HL-60 (cell line): Measurements from ENCODE around the gene ST7L.

Source experiments
- DNase-seq, 2 experiments: peaks; one replicate each; pipeline ENCODE4 v3.0.0-alpha.2; 2010 to 2020; ENCODE audit warnings: low read depth in 1 of 2, low spot score in 1 of 2
- H3K27ac ChIP-seq: fragments of 250-450 bp; sonication (Bioruptor Pico); replicated peaks from 2 replicates; pipeline ENCODE4 v1.5.1; 2020; ENCODE audit warnings: mild to moderate bottlenecking, moderate library complexity
- H3K27me3 ChIP-seq: fragments of 250-450 bp; sonication (Bioruptor Pico); 2 replicates; pipeline ENCODE4 v1.5.1; 2021; ENCODE audit warnings: mild to moderate bottlenecking, moderate library complexity; ENCODE audit not compliant: insufficient read depth, poor library complexity, severe bottlenecking
- H3K4me3 ChIP-seq: replicated peaks from 2 replicates; pipeline ENCODE4 v1.5.1; 2011; ENCODE audit warnings: mild to moderate bottlenecking, control low read depth, low read length; ENCODE audit not compliant: insufficient read depth
- GABPA ChIP-seq: IDR thresholded peaks from 2 replicates; pipeline ENCODE4 v1.6.1; 2012; ENCODE audit warnings: low read depth
- POLR2AphosphoS5 ChIP-seq: IDR thresholded peaks from 2 replicates; pipeline ENCODE4 v1.6.1; 2012; ENCODE audit warnings: low read depth
- SPI1 ChIP-seq: IDR thresholded peaks from 2 replicates; pipeline ENCODE4 v1.6.1; 2012; ENCODE audit warnings: low read depth, mild to moderate bottlenecking, borderline replicate concordance
- long read RNA-seq: library from polyadenylated mRNA; unstranded; transcript quantifications from one replicate; pipeline ENCODE4 v2.0.0, GENCODE V29; 2020
- TF ChIP-seq, protein P1 (sequence below): IDR thresholded peaks from 2 replicates; pipeline ENCODE4 v1.6.1; 2012; ENCODE audit warnings: low read depth; ENCODE audit not compliant: insufficient replicate concordance
- TF ChIP-seq, protein P2 (sequence below): IDR thresholded peaks from one replicate; pipeline ENCODE4 v1.5.1; 2011; ENCODE audit warnings: low read length, control low read depth, inconsistent platforms; ENCODE audit not compliant: insufficient read depth

Gene ST7L, protein sequence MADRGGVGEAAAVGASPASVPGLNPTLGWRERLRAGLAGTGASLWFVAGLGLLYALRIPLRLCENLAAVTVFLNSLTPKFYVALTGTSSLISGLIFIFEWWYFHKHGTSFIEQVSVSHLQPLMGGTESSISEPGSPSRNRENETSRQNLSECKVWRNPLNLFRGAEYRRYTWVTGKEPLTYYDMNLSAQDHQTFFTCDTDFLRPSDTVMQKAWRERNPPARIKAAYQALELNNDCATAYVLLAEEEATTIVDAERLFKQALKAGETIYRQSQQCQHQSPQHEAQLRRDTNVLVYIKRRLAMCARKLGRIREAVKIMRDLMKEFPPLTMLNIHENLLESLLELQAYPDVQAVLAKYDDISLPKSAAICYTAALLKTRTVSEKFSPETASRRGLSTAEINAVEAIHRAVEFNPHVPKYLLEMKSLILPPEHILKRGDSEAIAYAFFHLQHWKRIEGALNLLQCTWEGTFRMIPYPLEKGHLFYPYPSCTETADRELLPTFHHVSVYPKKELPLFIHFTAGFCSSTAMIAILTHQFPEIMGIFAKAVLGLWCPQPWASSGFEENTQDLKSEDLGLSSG
- long read RNA-seq, full-length matches to known transcripts = 14 of 59 reads
- long read RNA-seq, partial matches to known transcripts = 11 of 59 reads
- long read RNA-seq, other reads (novel, unspliced or antisense) = 34 of 59 reads

DNA sequence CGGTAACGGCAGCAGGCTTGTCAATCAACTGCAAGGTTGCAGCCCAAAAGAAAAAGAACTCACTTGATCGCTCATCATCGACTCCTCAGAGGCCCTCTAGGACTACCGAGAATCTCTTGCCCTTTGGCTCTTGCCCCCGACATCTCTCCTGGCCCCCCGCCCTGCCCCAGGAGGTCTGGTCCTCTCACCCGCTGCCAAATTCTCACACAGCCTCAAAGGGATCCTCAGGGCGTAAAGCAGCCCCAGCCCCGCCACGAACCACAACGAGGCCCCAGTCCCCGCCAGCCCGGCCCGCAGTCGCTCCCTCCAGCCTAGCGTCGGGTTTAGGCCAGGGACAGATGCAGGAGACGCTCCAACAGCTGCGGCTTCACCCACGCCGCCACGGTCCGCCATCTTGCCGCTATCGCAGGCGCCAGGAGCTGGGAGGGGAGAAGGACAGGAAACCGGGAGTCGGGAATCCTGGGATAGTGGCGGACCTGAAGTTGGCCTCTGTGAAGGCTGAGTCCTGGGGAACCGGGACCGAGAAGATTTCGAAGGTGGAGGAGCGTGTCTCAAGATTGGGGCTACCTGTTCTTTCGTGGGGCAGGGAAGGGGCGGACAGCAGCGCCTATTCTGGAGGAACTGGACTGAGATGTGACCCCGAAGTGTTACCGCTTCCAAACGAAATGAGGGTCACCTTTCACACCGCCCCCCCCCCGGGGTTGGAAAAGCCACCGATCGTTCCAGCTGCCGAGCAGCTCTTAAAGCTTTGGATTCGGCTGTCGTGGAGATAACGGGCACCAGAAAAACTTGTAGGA is at the start of gene ST7L:
Gene ST7L (minus strand): TSS at position 421 of the 797 bp plus-strand sequence. CDS start 28 bp downstream, at position 393.
- H3K27me3 ChIP-seq = no peaks in the 10 kb centered on the region
- H3K27ac ChIP-seq = peak within 1 kb of the TSS; percentile 99
- peak; percentile 50 to 59 for DNase-seq
- TF ChIP-seq GABPA (no peak), POLR2AphosphoS5 (peak; percentile 44; the same call in 1 of the 2 replicates), SPI1 (no peak)
- TF ChIP-seq, protein P1, sequence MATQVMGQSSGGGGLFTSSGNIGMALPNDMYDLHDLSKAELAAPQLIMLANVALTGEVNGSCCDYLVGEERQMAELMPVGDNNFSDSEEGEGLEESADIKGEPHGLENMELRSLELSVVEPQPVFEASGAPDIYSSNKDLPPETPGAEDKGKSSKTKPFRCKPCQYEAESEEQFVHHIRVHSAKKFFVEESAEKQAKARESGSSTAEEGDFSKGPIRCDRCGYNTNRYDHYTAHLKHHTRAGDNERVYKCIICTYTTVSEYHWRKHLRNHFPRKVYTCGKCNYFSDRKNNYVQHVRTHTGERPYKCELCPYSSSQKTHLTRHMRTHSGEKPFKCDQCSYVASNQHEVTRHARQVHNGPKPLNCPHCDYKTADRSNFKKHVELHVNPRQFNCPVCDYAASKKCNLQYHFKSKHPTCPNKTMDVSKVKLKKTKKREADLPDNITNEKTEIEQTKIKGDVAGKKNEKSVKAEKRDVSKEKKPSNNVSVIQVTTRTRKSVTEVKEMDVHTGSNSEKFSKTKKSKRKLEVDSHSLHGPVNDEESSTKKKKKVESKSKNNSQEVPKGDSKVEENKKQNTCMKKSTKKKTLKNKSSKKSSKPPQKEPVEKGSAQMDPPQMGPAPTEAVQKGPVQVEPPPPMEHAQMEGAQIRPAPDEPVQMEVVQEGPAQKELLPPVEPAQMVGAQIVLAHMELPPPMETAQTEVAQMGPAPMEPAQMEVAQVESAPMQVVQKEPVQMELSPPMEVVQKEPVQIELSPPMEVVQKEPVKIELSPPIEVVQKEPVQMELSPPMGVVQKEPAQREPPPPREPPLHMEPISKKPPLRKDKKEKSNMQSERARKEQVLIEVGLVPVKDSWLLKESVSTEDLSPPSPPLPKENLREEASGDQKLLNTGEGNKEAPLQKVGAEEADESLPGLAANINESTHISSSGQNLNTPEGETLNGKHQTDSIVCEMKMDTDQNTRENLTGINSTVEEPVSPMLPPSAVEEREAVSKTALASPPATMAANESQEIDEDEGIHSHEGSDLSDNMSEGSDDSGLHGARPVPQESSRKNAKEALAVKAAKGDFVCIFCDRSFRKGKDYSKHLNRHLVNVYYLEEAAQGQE = peak; percentile 55
- TF ChIP-seq, protein P2, sequence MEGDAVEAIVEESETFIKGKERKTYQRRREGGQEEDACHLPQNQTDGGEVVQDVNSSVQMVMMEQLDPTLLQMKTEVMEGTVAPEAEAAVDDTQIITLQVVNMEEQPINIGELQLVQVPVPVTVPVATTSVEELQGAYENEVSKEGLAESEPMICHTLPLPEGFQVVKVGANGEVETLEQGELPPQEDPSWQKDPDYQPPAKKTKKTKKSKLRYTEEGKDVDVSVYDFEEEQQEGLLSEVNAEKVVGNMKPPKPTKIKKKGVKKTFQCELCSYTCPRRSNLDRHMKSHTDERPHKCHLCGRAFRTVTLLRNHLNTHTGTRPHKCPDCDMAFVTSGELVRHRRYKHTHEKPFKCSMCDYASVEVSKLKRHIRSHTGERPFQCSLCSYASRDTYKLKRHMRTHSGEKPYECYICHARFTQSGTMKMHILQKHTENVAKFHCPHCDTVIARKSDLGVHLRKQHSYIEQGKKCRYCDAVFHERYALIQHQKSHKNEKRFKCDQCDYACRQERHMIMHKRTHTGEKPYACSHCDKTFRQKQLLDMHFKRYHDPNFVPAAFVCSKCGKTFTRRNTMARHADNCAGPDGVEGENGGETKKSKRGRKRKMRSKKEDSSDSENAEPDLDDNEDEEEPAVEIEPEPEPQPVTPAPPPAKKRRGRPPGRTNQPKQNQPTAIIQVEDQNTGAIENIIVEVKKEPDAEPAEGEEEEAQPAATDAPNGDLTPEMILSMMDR = no peak
- H3K4me3 ChIP-seq = peak within 1 kb of the TSS; percentile 73

DNA sequence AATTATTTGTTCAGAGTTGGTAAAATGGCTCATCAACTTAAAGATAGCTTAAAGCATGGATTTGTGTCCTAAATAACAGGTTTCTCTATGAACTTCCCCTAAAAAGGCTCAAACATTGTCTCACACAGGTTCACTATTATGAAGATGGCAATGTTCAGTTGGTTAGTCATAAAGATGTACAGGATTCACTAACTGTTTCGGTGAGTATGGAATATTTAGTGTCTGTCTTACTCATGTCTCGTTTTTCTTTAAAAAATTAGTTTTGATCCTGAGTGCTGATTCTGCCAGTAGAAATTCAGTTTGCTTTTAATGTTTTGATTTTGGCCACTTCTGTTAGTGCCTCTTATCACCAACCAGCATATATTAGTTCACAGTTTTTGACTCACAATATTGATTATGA is 48.0 kb upstream of the ST7L start:
- H3K4me3 ChIP-seq = no peak overlapping the region
- no peak for DNase-seq
- TF ChIP-seq, protein P1 = no peak
- TF ChIP-seq, protein P2 = no peak
- TF ChIP-seq GABPA (no peak), POLR2AphosphoS5 (no peak), SPI1 (no peak)
- no peaks in the 10 kb centered on the region for H3K27me3 ChIP-seq
- no peak overlapping the region for H3K27ac ChIP-seq

DNA sequence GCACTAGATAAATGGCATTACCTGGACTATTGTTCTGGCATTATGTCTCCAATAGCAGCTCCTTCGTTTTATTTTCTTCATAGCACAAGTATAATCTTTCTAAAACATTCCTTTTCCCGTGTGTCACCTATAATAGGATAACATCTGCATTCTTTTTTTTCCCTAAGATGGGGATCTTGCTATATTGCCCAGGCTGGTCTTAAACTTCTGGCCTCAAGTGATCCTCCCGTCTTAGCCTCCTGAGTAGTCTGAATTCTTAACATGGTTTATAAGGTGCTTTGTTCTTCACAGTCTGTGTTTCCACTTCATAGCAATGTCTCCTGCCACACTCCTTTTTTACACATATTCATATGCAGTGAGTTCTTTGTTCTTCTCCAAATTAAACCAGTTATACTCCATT is 46.9 kb upstream of the ST7L start:
- no peak for TF ChIP-seq GABPA
- TF ChIP-seq, protein P2 = no peak
- TF ChIP-seq, protein P1 = no peak
- TF ChIP-seq POLR2AphosphoS5 = no peak
- TF ChIP-seq SPI1 = no peak
- Histone ChIP-seq H3K27ac (no peak overlapping the region), H3K27me3 (no peaks in the 10 kb centered on the region), H3K4me3 (no peak overlapping the region)
- no peak for DNase-seq
